Nephron (organoid): ENCODE measurements around the gene HOXA9.

ENCODE experiments used
- H3K27ac Mint-ChIP-seq, 3 experiments: 2 replicates each; pipeline ENCODE4 v1.8.0; 2020; ENCODE audit warnings: mixed read lengths in 3 of 3, mild to moderate bottlenecking in 2 of 3, moderate library complexity in 1 of 3
- H3K27me3 Mint-ChIP-seq: 2 replicates; pipeline ENCODE4 v1.8.0; 2021; ENCODE audit warnings: low read depth, mild to moderate bottlenecking, moderate library complexity, mixed read lengths
- H3K36me3 Mint-ChIP-seq: 2 replicates; pipeline ENCODE4 v1.8.0; 2020; ENCODE audit warnings: low read depth, mixed read lengths
- H3K4me1 Mint-ChIP-seq: 2 replicates; pipeline ENCODE4 v1.8.0; 2020; ENCODE audit warnings: mixed read lengths
- H3K4me3 Mint-ChIP-seq, 3 experiments: 2 replicates each; pipeline ENCODE4 v1.8.0; 2020; ENCODE audit warnings: mild to moderate bottlenecking in 3 of 3, mixed read lengths in 3 of 3, moderate library complexity in 2 of 3
- H3K9me3 Mint-ChIP-seq: 2 replicates; pipeline ENCODE4 v1.8.0; 2020; ENCODE audit warnings: mixed read lengths
- TF ChIP-seq, protein P1 (sequence below), 3 experiments: fragments of 200-600 bp; sonication (generic); IDR thresholded peaks; one replicate each; pipeline ENCODE4 v1.5.0; 2021; ENCODE audit warnings: antibody characterized with exemption in 3 of 3; ENCODE audit not compliant: unreplicated experiment in 3 of 3

Gene HOXA9

GRCh38 chr7:27186668-27187474, 21.5 kb upstream of the HOXA9 start:
- Mint-ChIP-seq H3K4me3 (peak overlapping the region; percentile 91 to 92 (median 92)), H3K36me3 (no peaks in the 10 kb centered on the region), H3K9me3 (no peaks in the 10 kb centered on the region), H3K27me3 (peaks cover 100% of the 10 kb centered on the region), H3K4me1 (peaks cover 44% of the 10 kb centered on the region), H3K27ac (peak overlapping the region; percentile 27 to 97 (median 97))
- TF ChIP-seq, protein P1, sequence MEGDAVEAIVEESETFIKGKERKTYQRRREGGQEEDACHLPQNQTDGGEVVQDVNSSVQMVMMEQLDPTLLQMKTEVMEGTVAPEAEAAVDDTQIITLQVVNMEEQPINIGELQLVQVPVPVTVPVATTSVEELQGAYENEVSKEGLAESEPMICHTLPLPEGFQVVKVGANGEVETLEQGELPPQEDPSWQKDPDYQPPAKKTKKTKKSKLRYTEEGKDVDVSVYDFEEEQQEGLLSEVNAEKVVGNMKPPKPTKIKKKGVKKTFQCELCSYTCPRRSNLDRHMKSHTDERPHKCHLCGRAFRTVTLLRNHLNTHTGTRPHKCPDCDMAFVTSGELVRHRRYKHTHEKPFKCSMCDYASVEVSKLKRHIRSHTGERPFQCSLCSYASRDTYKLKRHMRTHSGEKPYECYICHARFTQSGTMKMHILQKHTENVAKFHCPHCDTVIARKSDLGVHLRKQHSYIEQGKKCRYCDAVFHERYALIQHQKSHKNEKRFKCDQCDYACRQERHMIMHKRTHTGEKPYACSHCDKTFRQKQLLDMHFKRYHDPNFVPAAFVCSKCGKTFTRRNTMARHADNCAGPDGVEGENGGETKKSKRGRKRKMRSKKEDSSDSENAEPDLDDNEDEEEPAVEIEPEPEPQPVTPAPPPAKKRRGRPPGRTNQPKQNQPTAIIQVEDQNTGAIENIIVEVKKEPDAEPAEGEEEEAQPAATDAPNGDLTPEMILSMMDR (IDR thresholded peaks at IDR 0.05; ENCODE audit: unreplicated experiment in 3 of 3) = no peak

- TF ChIP-seq, protein P1 (IDR thresholded peaks at IDR 0.05; ENCODE audit: unreplicated experiment in 3 of 3) = no peak
- peaks cover 100% of the 10 kb centered on the region for H3K27me3 Mint-ChIP-seq
- H3K9me3 Mint-ChIP-seq = no peaks in the 10 kb centered on the region
- H3K4me1 Mint-ChIP-seq = peaks cover 49% of the 10 kb centered on the region
- H3K27ac Mint-ChIP-seq = peak overlapping the region; percentile 27 to 97 (median 97)
- peak overlapping the region; percentile 91 to 92 (median 92) for H3K4me3 Mint-ChIP-seq
- H3K36me3 Mint-ChIP-seq = no peaks in the 10 kb centered on the region
These were observed 20.7 kb upstream of the HOXA9 start for GRCh38 chr7:27185854-27186667.

- peak within 1 kb of the TSS; percentile 74 to 97 (median 97) for H3K27ac Mint-ChIP-seq
- H3K27me3 Mint-ChIP-seq = peaks cover 99% of the 10 kb centered on the region
- no peaks in the 10 kb centered on the region for H3K36me3 Mint-ChIP-seq
- TF ChIP-seq, protein P1 (IDR thresholded peaks at IDR 0.05; ENCODE audit: unreplicated experiment in 3 of 3) = no peak
- peaks cover 49% of the 10 kb centered on the region for H3K4me1 Mint-ChIP-seq
- H3K4me3 Mint-ChIP-seq = peak within 1 kb of the TSS; percentile 91 to 92 (median 92)
- H3K9me3 Mint-ChIP-seq = no peaks in the 10 kb centered on the region
These were observed 19.9 kb upstream of the HOXA9 start, which contains the start of gene HOXA11 for GRCh38 chr7:27185013-27185853. Gene HOXA11, minus strand, starts transcription at chr7:27185232. Its CDS starts 88 bp downstream, at chr7:27185144.

GRCh38 chr7:27184337-27185012, 19.1 kb upstream of the HOXA9 start:
- H3K9me3 Mint-ChIP-seq = no peaks in the 10 kb centered on the region
- H3K4me1 Mint-ChIP-seq = peaks cover 47% of the 10 kb centered on the region
- TF ChIP-seq, protein P1 (IDR thresholded peaks at IDR 0.05; ENCODE audit: unreplicated experiment in 3 of 3) = no peak
- peak overlapping the region; percentile 91 to 92 (median 92) for H3K4me3 Mint-ChIP-seq
- peaks cover 99% of the 10 kb centered on the region for H3K27me3 Mint-ChIP-seq
- H3K36me3 Mint-ChIP-seq = no peaks in the 10 kb centered on the region
- peak overlapping the region; percentile 74 to 97 (median 97) for H3K27ac Mint-ChIP-seq

DNA sequence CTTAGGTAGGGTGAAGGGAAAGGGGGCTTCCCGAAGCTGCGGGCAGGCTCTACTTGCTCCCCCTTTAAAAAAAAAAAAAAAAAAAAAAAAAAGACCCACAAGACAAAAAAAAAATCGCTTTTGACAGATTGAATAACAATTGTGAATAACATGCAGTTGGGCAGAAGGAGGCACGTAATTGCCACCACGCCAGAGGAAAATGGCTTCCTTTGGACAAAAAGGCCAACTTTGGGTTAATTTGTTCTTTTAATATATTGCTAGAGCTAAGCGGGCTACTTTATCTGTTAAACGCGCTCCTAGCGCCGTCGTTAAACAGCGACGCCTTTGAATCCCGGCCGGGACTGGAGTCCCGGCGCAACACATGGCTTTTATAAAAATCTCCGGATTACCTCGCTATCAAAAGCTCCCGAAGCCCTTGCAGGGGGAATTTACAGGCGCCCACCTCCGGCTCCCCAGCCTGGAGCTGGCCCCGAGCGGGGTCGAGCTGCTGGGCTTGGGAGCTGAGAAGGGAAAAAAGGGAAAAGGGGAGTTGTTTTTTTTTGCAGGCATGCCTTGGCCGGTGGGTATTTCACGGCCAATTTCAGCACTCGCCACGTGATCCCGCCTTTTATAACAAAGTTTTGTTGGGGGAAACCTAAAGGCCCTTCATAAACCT, 18.5 kb upstream of the HOXA9 start:
- Mint-ChIP-seq H3K36me3 (no peaks in the 10 kb centered on the region), H3K4me1 (peaks cover 46% of the 10 kb centered on the region), H3K27me3 (peaks cover 99% of the 10 kb centered on the region), H3K27ac (peak overlapping the region; percentile 41 to 97 (median 45)), H3K4me3 (peak overlapping the region; percentile 78 to 92 (median 82)), H3K9me3 (no peaks in the 10 kb centered on the region)
- TF ChIP-seq, protein P1 (IDR thresholded peaks at IDR 0.05; ENCODE audit: unreplicated experiment in 3 of 3) = no peak
